Kasumi-1 (cell line): Measurements from ENCODE around the gene REV3L.
A peak's percentile ranks its signal among the peaks of the same experiment; 100 is the strongest.
"Not testable (repeated sequence)": the region's sequence is repeated elsewhere in the genome, so short reads cannot be mapped to it uniquely, and the experiment has no call there.

Source experiments
- DNase-seq, 2 experiments: peaks; one replicate each; lab custom pipeline; 2025; lab: John Stamatoyannopoulos, UW

Gene REV3L

GRCh38 chr6:111377558-111378120, 105.4 kb downstream of the REV3L start:
- no peak for DNase-seq

GRCh38 chr6:111367393-111368088, 115.5 kb downstream of the REV3L start:
- DNase-seq: no peak

- peak; percentile 38 to 45 for DNase-seq
These were observed 121.4 kb downstream of the REV3L start for GRCh38 chr6:111361648-111362047.

GRCh38 chr6:111358454-111358853, 124.6 kb downstream of the REV3L start:
- DNase-seq: no peak

GRCh38 chr6:111357705-111358104, 125.3 kb downstream of the REV3L start:
- DNase-seq: no peak

- no peak for DNase-seq
These were observed 126.5 kb downstream of the REV3L start for GRCh38 chr6:111356551-111356950.

GRCh38 chr6:111354758-111355555, 128.1 kb downstream of the REV3L start:
- DNase-seq: no peak

- no peak for DNase-seq
These were observed 129.0 kb downstream of the REV3L start for GRCh38 chr6:111353912-111354462.

- no peak for DNase-seq
These were observed 135.4 kb downstream of the REV3L start for GRCh38 chr6:111347589-111347988.

GRCh38 chr6:111342913-111343312, 140.1 kb downstream of the REV3L start:
- DNase-seq: no peak

GRCh38 chr6:111339294-111339693, 143.7 kb downstream of the REV3L start:
- no peak for DNase-seq

- no peak for DNase-seq
These were observed 144.2 kb downstream of the REV3L start for GRCh38 chr6:111338843-111339242.

- no peak for DNase-seq
These were observed 145.2 kb downstream of the REV3L start for GRCh38 chr6:111337829-111338236.

- DNase-seq: no peak
These were observed 153.0 kb downstream of the REV3L start for GRCh38 chr6:111329882-111330633.

- DNase-seq: no peak
These were observed 156.5 kb downstream of the REV3L start for GRCh38 chr6:111326563-111326962.

- no peak for DNase-seq
These were observed 160.9 kb downstream of the REV3L start for GRCh38 chr6:111322145-111322544.

- DNase-seq: not testable (repeated sequence)
These were observed 175.1 kb downstream of the REV3L start for GRCh38 chr6:111307950-111308349.

- no peak for DNase-seq
These were observed 175.7 kb downstream of the REV3L start for GRCh38 chr6:111307275-111307858.

GRCh38 chr6:111306104-111306888, 176.7 kb downstream of the REV3L start:
- no peak for DNase-seq

- no peak for DNase-seq
These were observed 181.1 kb downstream of the REV3L start for GRCh38 chr6:111301946-111302345.
